ENCODE data around the gene SH3RF3. TPM values are rescaled to one million over a fixed set of nuclear protein-coding genes. Genes with fewer than 3 reads are reported as not detected.
"Not testable (repeated sequence)": the region's sequence is repeated elsewhere in the genome, so short reads cannot be mapped to it uniquely, and the experiment has no call there.

SH3RF3 gene
- total RNA-seq, 2 experiments from 2014 or later = 0.31 to 0.36 TPM

DNA sequence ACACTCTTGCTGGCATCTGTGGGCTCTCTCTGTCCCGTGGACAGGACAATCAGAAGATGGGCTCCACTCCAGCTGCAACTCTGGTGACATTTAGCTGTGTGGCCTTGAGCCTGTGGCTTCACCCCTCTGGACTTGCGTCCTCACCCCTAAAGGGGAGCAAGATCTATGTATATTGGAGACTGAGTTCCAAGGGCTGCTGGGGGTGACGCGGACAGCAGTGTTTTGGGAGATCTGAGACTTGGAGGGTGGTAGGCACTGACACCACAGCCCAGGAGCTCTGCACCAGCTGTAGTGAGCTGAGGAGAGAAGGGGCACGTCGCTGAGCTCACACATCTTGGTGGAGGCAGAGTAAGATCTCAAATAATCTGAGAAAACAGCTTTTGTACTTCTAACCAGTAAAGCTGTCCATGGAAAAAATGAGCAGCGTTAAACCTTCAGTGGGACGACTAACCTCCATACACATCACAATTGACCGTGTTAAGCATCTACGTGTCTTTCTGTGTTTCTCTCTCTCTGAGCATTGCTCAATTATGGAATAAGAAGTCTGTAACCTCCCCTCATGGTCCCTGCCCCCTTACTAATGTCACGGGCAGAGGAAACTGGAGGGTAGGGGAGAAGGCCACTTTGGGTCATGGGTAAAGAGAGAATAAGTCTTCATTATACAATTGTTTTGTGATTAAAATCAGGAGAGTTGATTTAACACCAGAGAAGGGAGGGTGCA is 85.8 kb downstream of the SH3RF3 start:
- Mint-ChIP-seq H3K9me3 (no peaks in the 10 kb centered on the region), H3K4me3 (no peak overlapping the region), H3K27ac (no peak overlapping the region), H3K36me3 (no peaks in the 10 kb centered on the region), H3K4me1 (peaks cover 47% of the 10 kb centered on the region), H3K27me3 (peaks cover 78% of the 10 kb centered on the region)
- DNase-seq (no peak), ATAC-seq (ENCODE audit: low read depth) (no peak)
- POLR2A ChIA-PET = interaction anchor here (1.6 kb wide), 1 partner anchor 183 kb away, joined by 4 read pairs; no protein-coding TSS in a partner anchor

DNA sequence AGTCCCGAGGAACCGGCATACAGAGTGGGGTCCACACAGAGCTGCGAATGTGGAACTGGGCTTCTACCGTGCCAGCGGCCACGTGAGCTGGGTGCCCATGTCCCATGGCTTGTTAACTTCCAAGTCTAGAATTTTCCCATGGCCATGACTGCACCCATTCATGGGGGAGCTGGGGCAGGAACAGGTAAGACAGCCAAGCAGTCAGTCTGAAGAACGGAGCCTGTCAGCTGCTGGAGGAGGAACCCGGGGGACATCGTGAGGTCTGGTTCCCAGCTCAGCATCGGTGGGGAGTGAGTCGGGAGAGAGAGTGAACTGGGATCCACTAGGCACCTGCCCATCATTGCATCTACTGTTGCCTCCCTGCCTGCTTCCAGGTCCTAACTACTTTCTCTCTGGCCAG is 86.9 kb downstream of the SH3RF3 start:
- POLR2A ChIA-PET = interaction anchor here (0.5 to 1.1 kb wide), 2 partner anchors 133 to 225 kb away, joined by 4 to 6 read pairs; no protein-coding TSS in a partner anchor
- peaks cover 68% of the 10 kb centered on the region for H3K27me3 Mint-ChIP-seq

DNA sequence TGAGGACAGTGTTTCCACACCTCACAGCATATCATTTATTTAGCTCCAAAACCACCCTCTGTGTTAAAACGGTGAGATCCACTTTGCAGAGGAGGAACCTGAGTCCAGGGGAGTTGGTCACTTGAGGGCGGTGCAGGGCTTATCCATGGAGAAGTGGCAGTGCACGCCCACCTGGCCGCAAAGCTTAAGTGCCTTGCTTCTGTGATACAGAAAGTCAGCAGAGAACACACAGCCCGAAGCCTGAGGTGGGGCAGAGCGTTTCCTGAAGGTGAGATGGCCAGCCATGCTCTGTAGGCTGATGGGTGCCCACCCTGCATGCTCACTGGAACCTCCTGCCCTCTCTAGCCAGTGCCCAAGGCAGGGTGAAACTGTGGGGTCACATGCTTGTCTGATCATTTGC is 87.3 kb downstream of the SH3RF3 start:
- Mint-ChIP-seq H3K9me3 (no peaks in the 10 kb centered on the region), H3K4me3 (no peak overlapping the region), H3K36me3 (no peaks in the 10 kb centered on the region), H3K27ac (no peak overlapping the region), H3K27me3 (peaks cover 63% of the 10 kb centered on the region), H3K4me1 (peaks cover 47% of the 10 kb centered on the region)
- ATAC-seq (ENCODE audit: low read depth) = no peak
- POLR2A ChIA-PET = interaction anchor here (0.5 to 1.1 kb wide), 2 partner anchors 132 to 226 kb away, joined by 4 to 6 read pairs; no protein-coding TSS in a partner anchor
- no peak for DNase-seq

More for the DNA sequence above, 86.9 kb downstream of the SH3RF3 start:
- Mint-ChIP-seq H3K36me3 (no peaks in the 10 kb centered on the region), H3K27ac (no peak overlapping the region), H3K9me3 (no peaks in the 10 kb centered on the region), H3K4me1 (peaks cover 47% of the 10 kb centered on the region), H3K4me3 (no peak overlapping the region)
- ATAC-seq (ENCODE audit: low read depth) = no peak
- DNase-seq = no peak

DNA sequence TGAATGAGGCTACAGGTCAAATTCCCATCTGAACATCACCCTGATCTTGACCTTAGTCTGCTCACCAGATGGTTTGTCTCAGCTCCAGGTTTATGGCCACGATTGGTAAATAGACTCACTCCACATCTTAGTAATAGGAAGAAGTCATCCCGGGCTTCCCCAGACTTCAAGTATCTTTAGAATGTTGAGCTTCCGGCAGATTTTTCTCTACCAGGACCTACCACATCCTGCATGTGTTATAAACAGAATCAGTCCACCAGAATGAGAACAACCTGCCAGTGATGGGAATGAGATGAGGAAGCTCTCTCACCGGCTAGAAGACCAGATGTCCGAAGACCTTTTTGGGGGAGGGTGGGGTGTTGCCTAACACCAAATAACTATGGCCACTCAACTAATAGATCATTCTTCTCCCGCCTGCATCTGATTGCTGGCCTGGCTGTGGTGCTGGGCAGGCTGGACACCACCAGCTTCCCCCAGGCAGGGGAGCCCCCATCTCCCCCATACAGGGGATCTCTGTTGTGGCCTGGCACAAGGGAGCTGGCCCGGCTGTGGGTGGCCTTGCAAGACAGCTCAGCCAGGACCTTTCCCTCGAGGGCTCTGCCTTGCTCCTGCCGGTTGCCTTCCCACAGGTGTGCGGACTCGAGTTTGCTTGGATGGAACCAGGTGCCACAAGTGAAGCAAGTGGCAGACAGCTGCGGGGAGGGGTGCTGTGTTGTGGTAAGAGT is 88.5 kb downstream of the SH3RF3 start:
- H3K36me3 Mint-ChIP-seq = no peaks in the 10 kb centered on the region
- H3K4me3 Mint-ChIP-seq = peak overlapping the region; percentile 51
- ATAC-seq (ENCODE audit: low read depth) (no peak), DNase-seq (no peak)
- H3K27ac Mint-ChIP-seq = no peak overlapping the region
- no peaks in the 10 kb centered on the region for H3K9me3 Mint-ChIP-seq
- H3K4me1 Mint-ChIP-seq = peaks cover 47% of the 10 kb centered on the region
- POLR2A ChIA-PET = interaction anchor here (0.6 to 1.6 kb wide), 2 partner anchors 21 to 118 kb away, joined by 3 to 10 read pairs; no protein-coding TSS in a partner anchor
- H3K27me3 Mint-ChIP-seq = peaks cover 53% of the 10 kb centered on the region

DNA sequence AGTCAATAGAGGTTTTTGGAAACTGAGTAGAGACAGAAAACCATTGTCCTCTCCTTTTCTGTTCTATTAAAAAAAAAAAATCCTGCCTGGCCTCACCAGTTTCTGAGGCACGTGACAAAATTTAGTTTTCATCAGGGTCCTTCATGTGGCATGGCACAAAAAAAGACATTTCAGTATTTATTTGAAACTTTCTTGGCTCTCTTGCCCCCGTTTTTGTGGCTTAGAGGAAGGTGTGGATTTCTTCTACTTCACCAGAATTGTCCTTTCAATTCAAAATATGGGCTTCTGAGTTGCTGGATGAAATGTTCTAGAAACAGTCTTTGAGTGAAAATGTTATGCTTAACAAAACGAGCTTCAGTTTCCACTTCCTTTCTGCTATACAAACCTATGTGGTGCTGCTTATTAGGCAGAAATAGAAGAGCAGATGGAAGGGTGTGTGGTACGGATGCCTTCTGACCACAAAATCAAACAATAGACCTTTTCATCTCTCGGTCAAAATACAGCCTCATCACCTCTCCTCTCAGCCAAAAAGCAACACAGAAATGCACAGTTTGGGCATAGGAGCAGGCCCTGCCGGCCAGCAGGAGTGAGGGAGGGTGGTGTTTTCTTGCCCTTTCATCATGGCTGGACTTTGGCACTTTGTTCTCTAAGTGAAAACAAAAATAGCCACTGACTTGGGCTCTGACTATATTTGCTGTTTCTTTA is 89.2 kb downstream of the SH3RF3 start:
- DNase-seq (no peak), ATAC-seq (ENCODE audit: low read depth) (peak; percentile 9)
- Mint-ChIP-seq H3K36me3 (no peaks in the 10 kb centered on the region), H3K4me1 (peaks cover 44% of the 10 kb centered on the region), H3K4me3 (peak overlapping the region; percentile 51), H3K27me3 (peaks cover 48% of the 10 kb centered on the region), H3K9me3 (no peaks in the 10 kb centered on the region), H3K27ac (peak overlapping the region; percentile 31)
- POLR2A ChIA-PET = interaction anchor here (0.6 to 1.6 kb wide), 2 partner anchors 20 to 117 kb away, joined by 3 to 10 read pairs; no protein-coding TSS in a partner anchor

DNA sequence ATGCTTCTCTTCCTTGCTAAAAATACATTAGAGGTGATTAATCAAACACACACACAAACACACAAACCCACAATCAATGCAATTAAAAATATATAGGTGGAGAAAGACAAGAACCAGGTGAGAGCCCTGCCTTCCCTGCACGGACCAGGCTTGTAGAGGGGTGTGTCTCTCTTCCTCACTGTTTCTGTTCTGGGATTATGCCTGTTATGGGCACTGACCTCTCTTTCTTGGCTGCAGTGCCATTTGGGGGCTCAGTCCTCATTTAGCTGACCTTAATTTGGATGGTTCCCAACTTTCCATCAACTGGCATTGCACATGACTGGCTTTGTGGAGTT is 89.8 kb downstream of the SH3RF3 start:
- POLR2A ChIA-PET = no interaction called here
- Mint-ChIP-seq H3K4me1 (peaks cover 38% of the 10 kb centered on the region), H3K4me3 (no peak overlapping the region), H3K27ac (no peak overlapping the region), H3K27me3 (peaks cover 43% of the 10 kb centered on the region), H3K36me3 (no peaks in the 10 kb centered on the region), H3K9me3 (no peaks in the 10 kb centered on the region)
- ATAC-seq (ENCODE audit: low read depth) (no peak), DNase-seq (no peak)

DNA sequence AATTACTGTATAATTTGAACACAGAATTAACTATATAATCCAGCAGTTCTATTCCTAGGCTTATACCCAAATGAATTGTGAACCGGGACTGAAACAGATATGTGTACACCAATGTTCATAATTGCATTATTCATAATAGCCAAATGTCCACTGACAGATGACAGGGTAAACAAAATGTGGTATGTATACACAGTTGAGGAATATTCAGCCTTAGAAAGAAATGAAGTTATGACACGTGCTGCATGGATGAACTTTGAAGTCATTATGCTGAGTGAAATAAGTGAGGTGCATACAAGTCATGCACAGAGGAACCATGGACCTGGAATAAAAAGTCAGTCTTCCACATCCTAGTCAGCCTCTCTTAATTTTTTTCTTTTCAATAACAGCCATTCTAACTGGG is 91.9 kb downstream of the SH3RF3 start:
- H3K27me3 Mint-ChIP-seq = peaks cover 24% of the 10 kb centered on the region
- H3K36me3 Mint-ChIP-seq = no peaks in the 10 kb centered on the region
- no peak overlapping the region for H3K4me3 Mint-ChIP-seq
- no peak overlapping the region for H3K27ac Mint-ChIP-seq
- ATAC-seq (ENCODE audit: low read depth) (no peak), DNase-seq (no peak)
- H3K9me3 Mint-ChIP-seq = no peaks in the 10 kb centered on the region
- peaks cover 30% of the 10 kb centered on the region for H3K4me1 Mint-ChIP-seq
- POLR2A ChIA-PET = no interaction called here

DNA sequence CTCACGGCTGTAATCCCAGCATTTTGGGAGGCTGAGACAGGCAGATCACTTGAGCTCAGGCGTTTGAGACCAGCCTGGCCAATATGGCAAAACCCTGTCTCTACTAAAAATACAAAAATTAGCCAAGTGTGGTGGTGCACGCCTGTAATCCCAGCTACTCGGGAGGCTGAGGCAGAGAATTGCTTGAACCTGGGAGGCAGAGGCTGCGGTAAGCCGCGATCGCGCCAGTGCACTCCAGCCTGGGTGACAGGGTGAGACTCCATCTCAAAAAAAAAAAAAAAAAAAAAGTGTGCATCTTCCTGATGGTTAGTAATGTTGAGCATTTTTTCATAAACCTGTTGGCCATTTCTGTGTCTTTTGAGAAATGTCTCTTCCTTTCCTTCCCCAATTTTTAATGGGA is 92.3 kb downstream of the SH3RF3 start:
- POLR2A ChIA-PET; ATAC-seq (ENCODE audit: low read depth); H3K9me3 Mint-ChIP-seq; H3K4me3 Mint-ChIP-seq; H3K27ac Mint-ChIP-seq; H3K36me3 Mint-ChIP-seq; DNase-seq: not testable (repeated sequence)
- H3K27me3 Mint-ChIP-seq = peaks cover 19% of the 10 kb centered on the region
- H3K4me1 Mint-ChIP-seq = peaks cover 30% of the 10 kb centered on the region

DNA sequence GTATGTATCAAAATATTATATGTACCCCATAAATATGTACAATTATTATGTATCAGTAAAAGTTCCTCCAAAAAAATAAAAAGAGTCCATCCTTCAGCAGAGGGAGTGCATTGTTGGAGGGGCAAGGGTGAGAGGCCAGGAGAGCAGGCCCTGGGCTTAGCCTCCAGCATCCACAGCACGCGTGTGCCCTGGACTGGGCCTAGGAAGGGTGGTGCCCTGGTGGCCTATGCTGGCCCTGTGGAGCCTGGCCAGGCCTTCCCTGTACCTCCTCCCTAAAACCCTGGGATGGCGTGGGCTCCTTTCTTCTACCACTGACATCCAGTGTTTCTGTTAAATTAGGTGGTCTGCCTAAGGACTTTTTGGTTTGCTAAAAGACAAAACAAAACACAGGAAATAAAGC is 93.4 kb downstream of the SH3RF3 start:
- POLR2A ChIA-PET = no interaction called here

DNA sequence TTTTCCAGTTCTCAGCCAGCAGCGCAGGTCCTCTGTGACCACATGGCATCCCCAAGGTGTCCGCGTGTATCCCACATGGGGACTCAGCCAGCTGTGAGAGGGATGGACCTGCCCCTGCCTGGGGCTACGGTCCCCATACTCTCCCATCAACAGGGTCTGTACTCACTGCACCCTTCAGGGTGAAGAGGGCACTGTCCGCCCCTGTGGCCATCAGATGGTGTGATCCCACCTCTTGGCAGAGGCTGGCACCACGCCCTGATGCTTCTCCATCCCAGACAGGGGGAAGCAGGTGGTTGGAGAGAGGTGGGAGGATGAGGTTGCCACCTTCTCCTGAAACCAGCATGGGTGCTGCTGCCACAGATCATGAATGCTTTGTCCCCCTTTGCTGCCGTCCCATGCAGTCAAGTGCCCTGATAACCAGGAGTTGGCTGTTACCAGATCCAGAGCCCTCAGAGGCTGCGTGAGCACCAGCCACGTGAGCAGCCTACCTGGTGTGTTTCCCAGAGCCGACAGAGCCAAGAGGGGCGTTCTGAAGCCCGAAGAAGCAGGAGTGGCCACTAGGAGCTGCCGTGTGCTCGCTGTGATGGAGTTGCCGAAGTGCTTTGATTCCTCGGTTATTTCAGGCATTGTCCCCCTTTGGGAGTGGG is 93.9 kb downstream of the SH3RF3 start:
- no peak overlapping the region for H3K27ac Mint-ChIP-seq
- H3K36me3 Mint-ChIP-seq = no peaks in the 10 kb centered on the region
- ATAC-seq (ENCODE audit: low read depth) = no peak
- POLR2A ChIA-PET = no interaction called here
- peaks cover 15% of the 10 kb centered on the region for H3K27me3 Mint-ChIP-seq
- H3K9me3 Mint-ChIP-seq = no peaks in the 10 kb centered on the region
- peaks cover 17% of the 10 kb centered on the region for H3K4me1 Mint-ChIP-seq
- no peak for DNase-seq
- no peak overlapping the region for H3K4me3 Mint-ChIP-seq

More for the DNA sequence above, 93.4 kb downstream of the SH3RF3 start:
- Mint-ChIP-seq H3K4me1 (peaks cover 22% of the 10 kb centered on the region), H3K36me3 (no peaks in the 10 kb centered on the region), H3K4me3 (no peak overlapping the region), H3K9me3 (no peaks in the 10 kb centered on the region), H3K27ac (no peak overlapping the region), H3K27me3 (peaks cover 13% of the 10 kb centered on the region)
- ATAC-seq (ENCODE audit: low read depth) (no peak), DNase-seq (no peak)

DNA sequence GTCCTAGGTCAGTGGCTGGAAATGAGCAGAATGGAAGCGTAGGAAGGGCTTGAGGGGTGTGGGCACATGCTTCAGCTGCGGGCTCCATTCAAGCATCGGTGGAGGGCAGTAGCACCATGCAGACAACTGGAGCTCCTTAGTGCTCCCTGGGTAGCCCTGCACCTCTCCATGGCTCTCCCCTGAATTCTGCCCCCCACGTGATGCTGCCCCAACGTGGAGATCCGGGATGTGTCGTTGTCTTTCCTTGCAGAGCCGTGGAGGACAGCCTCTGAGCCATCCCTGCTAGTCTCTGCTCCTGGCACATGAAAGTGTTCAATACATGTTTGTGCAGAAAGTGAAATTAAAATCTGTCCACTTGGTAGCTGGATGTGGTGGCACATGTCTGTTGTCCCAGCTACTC is 94.5 kb downstream of the SH3RF3 start:
- Mint-ChIP-seq H3K4me1 (peaks cover 11% of the 10 kb centered on the region), H3K27ac (no peak overlapping the region), H3K36me3 (no peaks in the 10 kb centered on the region), H3K27me3 (peaks cover 14% of the 10 kb centered on the region), H3K9me3 (no peaks in the 10 kb centered on the region), H3K4me3 (no peak overlapping the region)
- no peak for ATAC-seq (ENCODE audit: low read depth)
- POLR2A ChIA-PET = no interaction called here
- DNase-seq = no peak

DNA sequence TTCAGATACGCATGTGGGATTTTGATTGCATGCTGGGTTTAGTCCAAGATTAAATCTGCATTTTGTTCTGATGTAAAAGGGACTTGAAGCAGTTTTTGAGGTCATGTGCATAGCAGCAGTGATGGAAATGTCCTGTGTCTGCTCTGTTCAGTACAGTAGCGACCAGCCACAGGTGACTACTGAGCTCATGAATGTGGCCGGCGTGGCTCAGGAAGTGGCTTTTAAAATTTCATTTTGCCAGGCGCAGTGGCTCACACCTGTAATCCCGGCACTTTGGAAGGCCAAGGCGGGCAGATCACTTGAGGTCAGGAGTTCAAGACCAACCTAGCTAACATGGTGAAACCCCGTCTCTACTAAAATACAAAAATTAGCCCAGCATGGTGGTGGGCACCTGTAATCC is 95.3 kb downstream of the SH3RF3 start:
- H3K27me3 Mint-ChIP-seq = not testable (repeated sequence)
- POLR2A ChIA-PET = interaction anchor here (1.2 kb wide), 1 partner anchor 14 kb away, joined by 4 read pairs; no protein-coding TSS in a partner anchor

More for the DNA sequence above, 95.3 kb downstream of the SH3RF3 start:
- H3K9me3 Mint-ChIP-seq; ATAC-seq (ENCODE audit: low read depth); H3K36me3 Mint-ChIP-seq; H3K27ac Mint-ChIP-seq; H3K4me3 Mint-ChIP-seq; DNase-seq; H3K4me1 Mint-ChIP-seq: not testable (repeated sequence)
